ENCODE data around the gene FKRP. TPM values are rescaled to one million over a fixed set of nuclear protein-coding genes. Genes with fewer than 3 reads are reported as not detected.
"Not testable (repeated sequence)": the region's sequence is repeated elsewhere in the genome, so short reads cannot be mapped to it uniquely, and the experiment has no call there.

Gene FKRP
- total RNA-seq, 1 donor from 2014 or later = 20.6 TPM

GRCh38 chr19:46783670-46784069 is 37.8 kb downstream of the FKRP start:
- intact Hi-C loops (cut with micrococcal nuclease) = loop anchor here (10.0 kb wide), 1 partner anchor 461 kb away; no protein-coding TSS in a partner anchor

- intact Hi-C loops (cut with micrococcal nuclease) = loop anchor here (5.0 to 10.0 kb wide), 3 partner anchors 58 to 460 kb away; no protein-coding TSS in a partner anchor
Observed at GRCh38 chr19:46784262-46785053, 38.6 kb downstream of the FKRP start.

- intact Hi-C loops (cut with micrococcal nuclease) = loop anchor here (5.0 to 10.0 kb wide), 3 partner anchors 57 to 459 kb away; no protein-coding TSS in a partner anchor
Observed at GRCh38 chr19:46785054-46785979, 39.5 kb downstream of the FKRP start.

GRCh38 chr19:46785980-46786235 is 40.1 kb downstream of the FKRP start:
- intact Hi-C loops (cut with micrococcal nuclease) = loop anchor here (2.0 to 10.0 kb wide), 6 partner anchors 56 to 459 kb away; partner anchors contain the start of genes AP2S1, ARHGAP35 and ZC3H4

GRCh38 chr19:46786236-46787039 is 40.6 kb downstream of the FKRP start:
- intact Hi-C loops (cut with micrococcal nuclease) = loop anchor here (2.0 to 10.0 kb wide), 6 partner anchors 56 to 458 kb away; partner anchors contain the start of genes AP2S1, ARHGAP35 and ZC3H4

GRCh38 chr19:46787040-46787330 is 41.1 kb downstream of the FKRP start:
- intact Hi-C loops (cut with micrococcal nuclease) = loop anchor here (2.0 to 10.0 kb wide), 6 partner anchors 55 to 458 kb away; partner anchors contain the start of genes AP2S1, ARHGAP35 and ZC3H4

GRCh38 chr19:46787331-46788261 is 41.7 kb downstream of the FKRP start:
- intact Hi-C loops (cut with micrococcal nuclease) = loop anchor here (1.0 to 10.0 kb wide), 9 partner anchors 33 to 457 kb away; partner anchors contain the start of genes AP2S1, ARHGAP35, DACT3 and PRKD2

- intact Hi-C loops (cut with micrococcal nuclease) = loop anchor here (1.0 to 10.0 kb wide), 6 partner anchors 32 to 456 kb away; partner anchors contain the start of genes DACT3 and PRKD2
Observed at GRCh38 chr19:46788262-46788967, 42.6 kb downstream of the FKRP start, which contains the start of gene SLC1A5. Gene SLC1A5 (minus strand): TSS chr19:46788594. CDS start chr19:46787965, 629 bp downstream.

GRCh38 chr19:46788968-46789338 is 43.1 kb downstream of the FKRP start:
- intact Hi-C loops (cut with micrococcal nuclease) = loop anchor here (1.0 to 10.0 kb wide), 6 partner anchors 32 to 456 kb away; partner anchors contain the start of genes DACT3 and PRKD2

- intact Hi-C loops (cut with micrococcal nuclease) = loop anchor here (2.0 to 10.0 kb wide), 4 partner anchors 31 to 455 kb away; no protein-coding TSS in a partner anchor
Observed at GRCh38 chr19:46789371-46789770, 43.5 kb downstream of the FKRP start.

GRCh38 chr19:46791944-46792343 is 46.1 kb downstream of the FKRP start:
- intact Hi-C loops (cut with micrococcal nuclease) = no loop called here

GRCh38 chr19:46797881-46798280 is 52.0 kb downstream of the FKRP start:
- intact Hi-C loops (cut with micrococcal nuclease) = no loop called here

- intact Hi-C loops (cut with micrococcal nuclease) = no loop called here
Observed at GRCh38 chr19:46798713-46799112, 52.9 kb downstream of the FKRP start.

GRCh38 chr19:46802152-46802551 is 56.3 kb downstream of the FKRP start:
- intact Hi-C loops (cut with micrococcal nuclease) = no loop called here

GRCh38 chr19:46803555-46803954 is 57.7 kb downstream of the FKRP start:
- intact Hi-C loops (cut with micrococcal nuclease) = no loop called here

GRCh38 chr19:46804432-46804831 is 58.6 kb downstream of the FKRP start:
- intact Hi-C loops (cut with micrococcal nuclease) = not testable (repeated sequence)

GRCh38 chr19:46806656-46807055 is 60.8 kb downstream of the FKRP start:
- intact Hi-C loops (cut with micrococcal nuclease) = no loop called here

Measured in T-helper 2 cell treated with Interferon-gamma antibody and Interleukin-4, amounts not matched to agents 100 ng/mL and 5 ng/mL, for 36 hours (primary cell).